ENCODE data around the gene NHSL2.

- TF ChIP-seq CTCF (IDR thresholded peaks at IDR 0.05; ENCODE audit: borderline replicate concordance, extremely low read depth, low read length, poor library complexity, severe bottlenecking) (no peak), EZH2 (IDR thresholded peaks at IDR 0.05; ENCODE audit: borderline replicate concordance, low read depth, low read length, severe bottlenecking) (no peak)
These were observed 39.3 kb upstream of the NHSL2 start for GRCh38 chrX:71871367-71871766.

All from DND-41 (cell line).